D341Med (cell line): ENCODE data around the gene CADPS2.
"Not testable (repeated sequence)": the region's sequence is repeated elsewhere in the genome, so short reads cannot be mapped to it uniquely, and the experiment has no call there.

Source experiments
- DNase-seq: peaks from one replicate; pipeline ENCODE4 v3.0.0; 2012; ENCODE audit warnings: low spot score

CADPS2 gene

GRCh38 chr7:122709930-122710646, 176.2 kb downstream of the CADPS2 start:
- DNase-seq = no peak

- DNase-seq = no peak
Measured at GRCh38 chr7:122706836-122707235, 179.4 kb downstream of the CADPS2 start.

GRCh38 chr7:122702872-122703510, 183.3 kb downstream of the CADPS2 start, which contains the start of gene RNF148:
RNF148 (minus strand) TSS chr7:122702922; CDS start chr7:122702750, 172 bp downstream.
- DNase-seq = no peak

GRCh38 chr7:122699017-122699416, 187.2 kb downstream of the CADPS2 start, which contains the start of gene RNF133:
RNF133 (minus strand) TSS chr7:122699117; CDS start chr7:122698918, 199 bp downstream.
- DNase-seq = no peak

GRCh38 chr7:122695816-122696215, 190.4 kb downstream of the CADPS2 start:
- DNase-seq = no peak

- no peak for DNase-seq
Measured at GRCh38 chr7:122694697-122695096, 191.6 kb downstream of the CADPS2 start.

- no peak for DNase-seq
Measured at GRCh38 chr7:122692769-122693309, 193.4 kb downstream of the CADPS2 start.

- no peak for DNase-seq
Measured at GRCh38 chr7:122691569-122692235, 194.6 kb downstream of the CADPS2 start.

- DNase-seq = no peak
Measured at GRCh38 chr7:122689346-122690109, 196.7 kb downstream of the CADPS2 start.

- DNase-seq = no peak
Measured at GRCh38 chr7:122688400-122688998, 197.8 kb downstream of the CADPS2 start.

GRCh38 chr7:122686360-122686878, 199.8 kb downstream of the CADPS2 start:
- DNase-seq = no peak

- no peak for DNase-seq
Measured at GRCh38 chr7:122684504-122684903, 201.8 kb downstream of the CADPS2 start.

- no peak for DNase-seq
Measured at GRCh38 chr7:122682815-122683550, 203.3 kb downstream of the CADPS2 start.

- not testable (repeated sequence) for DNase-seq
Measured at GRCh38 chr7:122681186-122681585, 205.1 kb downstream of the CADPS2 start.

- no peak for DNase-seq
Measured at GRCh38 chr7:122679813-122680212, 206.4 kb downstream of the CADPS2 start.

- not testable (repeated sequence) for DNase-seq
Measured at GRCh38 chr7:122679269-122679709, 207.0 kb downstream of the CADPS2 start.

- no peak for DNase-seq
Measured at GRCh38 chr7:122677149-122677548, 209.1 kb downstream of the CADPS2 start.

GRCh38 chr7:122676466-122676865, 209.8 kb downstream of the CADPS2 start:
- no peak for DNase-seq

- no peak for DNase-seq
Measured at GRCh38 chr7:122675621-122676020, 210.6 kb downstream of the CADPS2 start.

- DNase-seq = no peak
Measured at GRCh38 chr7:122675011-122675410, 211.2 kb downstream of the CADPS2 start.
